Fibroblast of villous mesenchyme (primary cell): Measurements from ENCODE around the gene RUBCNL. TPM values are rescaled to one million over a fixed set of nuclear protein-coding genes. Genes with fewer than 3 reads are reported as not detected.

Experiments used
- DNase-seq: peaks from one replicate; pipeline ENCODE4 v3.0.0-alpha.2; 2010; ENCODE audit warnings: low read depth
- H3K4me3 ChIP-seq: 2 replicates; pipeline ENCODE4 v1.5.1; 2011; ENCODE audit warnings: low read depth, mild to moderate bottlenecking, low read length
- total RNA-seq: library from RNA; depleted of rRNA; stranded (reverse); fragments of >200 nt; gene quantifications from 2 replicates; pipeline ENCODE4 v1.2.3, GENCODE V29; 2012
- TF ChIP-seq, protein P1 (sequence below): IDR thresholded peaks from 2 replicates; pipeline ENCODE4 v1.5.1; 2012; ENCODE audit warnings: low read depth, mild to moderate bottlenecking, low read length; ENCODE audit not compliant: insufficient read depth

RUBCNL gene
- total RNA-seq, 1 donor, result 0.43 TPM

DNA sequence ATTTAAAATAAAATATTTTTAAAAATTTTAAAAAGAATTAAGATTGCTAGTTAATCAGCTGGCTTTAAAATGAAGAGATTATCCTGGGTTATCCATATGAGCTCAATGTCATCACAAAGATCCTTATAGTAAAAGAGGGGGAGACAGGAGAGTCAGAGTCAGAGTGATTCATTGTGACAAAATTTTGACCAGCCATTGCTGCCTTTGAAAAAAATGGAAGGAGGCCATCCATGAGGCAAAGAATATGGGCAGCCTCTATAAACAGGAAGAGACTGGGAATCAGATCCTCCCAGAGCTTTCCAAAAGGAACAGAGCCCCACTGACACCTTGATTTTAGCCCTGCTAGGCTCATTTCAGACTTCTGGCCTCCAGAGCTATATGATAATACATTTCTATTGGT, 9.3 kb upstream of the RUBCNL start:
- TF ChIP-seq, protein P1, sequence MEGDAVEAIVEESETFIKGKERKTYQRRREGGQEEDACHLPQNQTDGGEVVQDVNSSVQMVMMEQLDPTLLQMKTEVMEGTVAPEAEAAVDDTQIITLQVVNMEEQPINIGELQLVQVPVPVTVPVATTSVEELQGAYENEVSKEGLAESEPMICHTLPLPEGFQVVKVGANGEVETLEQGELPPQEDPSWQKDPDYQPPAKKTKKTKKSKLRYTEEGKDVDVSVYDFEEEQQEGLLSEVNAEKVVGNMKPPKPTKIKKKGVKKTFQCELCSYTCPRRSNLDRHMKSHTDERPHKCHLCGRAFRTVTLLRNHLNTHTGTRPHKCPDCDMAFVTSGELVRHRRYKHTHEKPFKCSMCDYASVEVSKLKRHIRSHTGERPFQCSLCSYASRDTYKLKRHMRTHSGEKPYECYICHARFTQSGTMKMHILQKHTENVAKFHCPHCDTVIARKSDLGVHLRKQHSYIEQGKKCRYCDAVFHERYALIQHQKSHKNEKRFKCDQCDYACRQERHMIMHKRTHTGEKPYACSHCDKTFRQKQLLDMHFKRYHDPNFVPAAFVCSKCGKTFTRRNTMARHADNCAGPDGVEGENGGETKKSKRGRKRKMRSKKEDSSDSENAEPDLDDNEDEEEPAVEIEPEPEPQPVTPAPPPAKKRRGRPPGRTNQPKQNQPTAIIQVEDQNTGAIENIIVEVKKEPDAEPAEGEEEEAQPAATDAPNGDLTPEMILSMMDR, result no peak
- DNase-seq, result no peak

GRCh38 chr13:46392967-46393366, 5.9 kb upstream of the RUBCNL start:
- TF ChIP-seq, protein P1, result no peak
- no peak for DNase-seq

More for the DNA sequence above, 9.3 kb upstream of the RUBCNL start:
- no peak overlapping the region for H3K4me3 ChIP-seq

GRCh38 chr13:46389457-46390451, 2.7 kb upstream of the RUBCNL start:
- DNase-seq, result no peak
- TF ChIP-seq, protein P1, result no peak

More at GRCh38 chr13:46392967-46393366, 5.9 kb upstream of the RUBCNL start:
- no peak overlapping the region for H3K4me3 ChIP-seq

GRCh38 chr13:46388846-46389245, 1.8 kb upstream of the RUBCNL start:
- DNase-seq, result no peak
- TF ChIP-seq, protein P1, result no peak
- H3K4me3 ChIP-seq, result no peak overlapping the region

More at GRCh38 chr13:46389457-46390451, 2.7 kb upstream of the RUBCNL start:
- no peak overlapping the region for H3K4me3 ChIP-seq

GRCh38 chr13:46388308-46388707, 1.3 kb upstream of the RUBCNL start:
- TF ChIP-seq, protein P1, result no peak
- no peak overlapping the region for H3K4me3 ChIP-seq
- no peak for DNase-seq

- TF ChIP-seq, protein P1, result no peak
- no peak for DNase-seq
Measured at GRCh38 chr13:46386392-46387063, 524 bp downstream of the RUBCNL start.

More at GRCh38 chr13:46386392-46387063, 524 bp downstream of the RUBCNL start:
- peak overlapping the region; percentile 25 for H3K4me3 ChIP-seq
